ENCODE measurements around the gene LMBR1L. TPM values are rescaled to one million over a fixed set of nuclear protein-coding genes. Genes with fewer than 3 reads are reported as not detected.

The LMBR1L gene
- total and polyA plus RNA-seq, 2 of the 13 experiments (the other 11 are each of a cell fraction or from before 2014, with no cell fraction given): 12.2 to 65.9 TPM

GRCh38 chr12:49121047-49121696, 10.5 kb upstream of the LMBR1L start (continued):
- no peak for TF ChIP-seq ZNF18 (CRISPR knock-in tag; IDR thresholded peaks at IDR 0.05; ENCODE audit: insufficient replicate concordance)
- no peak for TF ChIP-seq HDAC6 (IDR thresholded peaks at IDR 0.05; ENCODE audit: low read depth, low read length)
- peak; percentile 77 for TF ChIP-seq PPARG (CRISPR knock-in tag; conservative IDR thresholded peaks at IDR 0.05)
- no peak for TF ChIP-seq CCDC6 (CRISPR knock-in tag; IDR thresholded peaks at IDR 0.05)
- TF ChIP-seq MEIS1 (CRISPR knock-in tag; IDR thresholded peaks at IDR 0.05; ENCODE audit: borderline replicate concordance): peak; percentile 54; the same call in 1 of the 2 replicates
- TF ChIP-seq PRDM15 (CRISPR knock-in tag; IDR thresholded peaks at IDR 0.05): no peak
- no peak for TF ChIP-seq ZNF432 (CRISPR knock-in tag; IDR thresholded peaks at IDR 0.05; ENCODE audit: borderline replicate concordance)
- TF ChIP-seq ZGPAT (CRISPR knock-in tag; IDR thresholded peaks at IDR 0.05): peak; percentile 49; the same call in 1 of the 2 replicates
- no peak for TF ChIP-seq AKNA (CRISPR knock-in tag; IDR thresholded peaks at IDR 0.05; ENCODE audit: borderline replicate concordance)
- TF ChIP-seq ZSCAN31 (CRISPR knock-in tag; IDR thresholded peaks at IDR 0.05; ENCODE audit: low read depth): no peak
- no peak for TF ChIP-seq NFATC3 (CRISPR knock-in tag; IDR thresholded peaks at IDR 0.05)
